NT2/D1 (cell line): ENCODE results near the gene MYO1D.

ENCODE experiments used
- SUZ12 ChIP-seq: IDR thresholded peaks from 2 replicates; pipeline ENCODE4 v1.6.1; 2011; ENCODE audit not compliant: insufficient read length, insufficient read depth; ENCODE audit errors: extremely low read depth
- YY1 ChIP-seq: IDR thresholded peaks from 2 replicates; pipeline ENCODE4 v1.6.1; 2011; ENCODE audit not compliant: insufficient read length, insufficient read depth
- ZNF274 ChIP-seq: IDR thresholded peaks from 2 replicates; pipeline ENCODE4 v1.6.1; 2011; ENCODE audit warnings: mild to moderate bottlenecking, low read depth, low read length

DNA sequence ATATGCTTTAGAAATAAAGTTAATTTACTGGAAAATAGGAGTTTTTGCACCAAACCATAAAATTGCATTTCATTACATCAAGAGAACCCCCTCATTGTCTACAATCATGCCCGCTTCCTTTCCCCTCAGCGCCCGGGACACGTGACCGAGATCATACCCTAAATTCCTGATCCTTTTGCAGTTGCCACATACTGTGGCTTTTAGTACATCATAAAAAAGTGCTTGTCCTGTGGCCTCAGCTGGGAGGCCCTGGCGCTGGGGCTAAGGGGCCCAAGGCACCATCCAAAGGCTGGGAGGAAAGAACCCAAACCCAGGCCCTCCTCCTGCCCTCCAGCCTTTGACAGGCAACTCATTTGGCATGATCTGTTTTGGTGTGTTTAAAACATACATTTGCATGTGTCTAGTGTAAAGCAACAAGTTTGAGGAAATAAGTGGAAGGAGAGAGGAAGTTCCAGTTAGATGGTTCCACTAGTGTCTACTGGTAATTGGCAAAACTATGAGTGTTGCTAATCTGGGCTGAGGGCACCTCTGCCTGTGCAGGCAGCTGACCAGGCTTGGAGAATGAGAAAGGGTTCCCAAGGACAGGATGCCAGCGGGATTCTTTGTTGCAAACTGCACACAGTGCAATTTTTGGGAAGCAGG lies 384.2 kb downstream of the MYO1D start:
- no peak for TF ChIP-seq YY1
- no peak for TF ChIP-seq SUZ12
- TF ChIP-seq ZNF274 = no peak
